Suprapubic skin (tissue), 4 donors: ENCODE data around the gene HIVEP3. TPM values are rescaled to one million over a fixed set of nuclear protein-coding genes. Genes with fewer than 3 reads are reported as not detected.

ENCODE experiments used
- DNase-seq, 2 donors: peaks; one replicate each; pipeline ENCODE4 v3.0.0-alpha.2; 2019; ENCODE audit warnings: low spot score in 2 of 2
- H3K27ac ChIP-seq: fragments of 200-600 bp; sonication (generic); one replicate; pipeline ENCODE4 v1.5.1; 2019
- H3K27me3 ChIP-seq: fragments of 200-600 bp; sonication (generic); one replicate; pipeline ENCODE4 v1.5.1; 2019
- H3K36me3 ChIP-seq: fragments of 200-600 bp; sonication (generic); one replicate; pipeline ENCODE4 v1.5.1; 2019
- H3K4me1 ChIP-seq: fragments of 200-600 bp; sonication (generic); one replicate; pipeline ENCODE4 v1.5.1; 2019
- H3K4me3 ChIP-seq: fragments of 200-600 bp; sonication (generic); one replicate; pipeline ENCODE4 v1.5.1; 2019; ENCODE audit warnings: mild to moderate bottlenecking
- H3K9me3 ChIP-seq: fragments of 200-600 bp; sonication (generic); one replicate; pipeline ENCODE4 v1.5.1; 2019
- EP300 ChIP-seq: sonication (generic); formaldehyde crosslinking; IDR thresholded peaks from one replicate; pipeline ENCODE4 v1.6.1; 2017; ENCODE audit warnings: antibody characterized with exemption
- POLR2A ChIP-seq, 2 donors: fragments of 450-650 bp; IDR thresholded peaks; one replicate each; pipeline ENCODE4 v1.6.1; 2017; ENCODE audit warnings: antibody characterized with exemption in 2 of 2, mild to moderate bottlenecking in 2 of 2, moderate library complexity in 2 of 2
- POLR2AphosphoS5 ChIP-seq, 3 donors: sonication (generic); formaldehyde crosslinking; IDR thresholded peaks; one replicate each; pipeline ENCODE4 v1.6.1; 2017; ENCODE audit warnings: antibody characterized with exemption in 3 of 3
- WGBS: methylation state at CpG from one replicate; pipeline ENCODE4 v1.1.5; 2018; 5-methylcytosine and 5-hydroxymethylcytosine counted together
- total RNA-seq, 4 donors: library from RNA; depleted of rRNA; stranded (reverse); fragments of >200 nt; gene quantifications; one replicate each; pipeline ENCODE4 v1.1.0, GENCODE V29; 2016
- TF ChIP-seq, protein P1 (sequence below), 2 donors: fragments of 200-600 bp in 1 of 2; fragments of 450-650 bp in 1 of 2; sonication (generic) in 1 of 2; IDR thresholded peaks; one replicate each; pipeline ENCODE4 v1.5.1; 2016 to 2019; ENCODE audit warnings: antibody characterized with exemption in 2 of 2, mild to moderate bottlenecking in 1 of 2, moderate library complexity in 1 of 2

Gene HIVEP3
- total RNA-seq, 4 donors from 2014 or later: 11.3 to 23.9 (median 18.3) TPM

DNA sequence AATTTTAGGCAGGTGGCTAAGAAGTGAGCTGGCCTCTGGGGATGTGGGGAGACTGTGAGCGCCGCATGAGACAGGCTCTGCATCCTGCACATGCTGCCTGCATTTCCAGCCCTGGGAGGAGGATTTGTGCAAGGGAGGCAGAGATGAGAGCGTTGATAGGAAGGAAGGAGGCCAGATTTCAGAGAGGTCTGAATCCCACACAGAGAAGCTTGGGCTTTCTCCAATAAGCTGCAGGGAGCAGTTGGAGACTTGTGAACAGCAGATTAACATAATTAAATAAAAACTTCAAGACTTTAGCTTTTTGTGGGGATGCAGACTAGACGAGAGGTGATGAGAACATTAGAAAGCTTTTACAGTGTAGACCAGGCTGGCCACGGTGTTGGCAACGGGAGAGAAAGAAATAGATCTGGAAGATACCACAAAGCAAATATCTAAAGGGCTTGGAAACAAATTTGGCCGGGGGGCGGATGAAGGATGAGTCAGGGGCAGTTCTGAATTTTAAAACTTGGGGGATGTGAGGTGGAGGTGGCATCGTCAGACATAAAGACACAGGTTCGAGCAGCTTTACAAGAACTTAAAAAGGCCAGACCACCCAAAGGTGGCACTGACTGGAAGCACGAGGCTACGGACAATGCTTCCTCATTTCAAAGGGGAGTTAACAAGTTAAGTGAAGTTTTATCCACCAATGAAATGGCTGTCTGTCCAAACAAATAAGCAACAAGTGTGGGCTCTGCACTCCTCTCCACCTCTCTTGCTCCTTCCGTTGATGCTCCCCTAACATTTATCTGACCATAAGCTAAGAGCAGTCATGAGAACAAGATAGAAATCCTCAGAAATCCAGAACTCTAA, 57.0 kb downstream of the HIVEP3 start:
- WGBS: 53% methylated on average over 13 of the region's 13 CpGs
- peaks cover 12% of the 10 kb centered on the region for H3K4me1 ChIP-seq
- H3K4me3 ChIP-seq: no peak overlapping the region
- TF ChIP-seq POLR2AphosphoS5 (IDR thresholded peaks at IDR 0.05): no peak
- TF ChIP-seq, protein P1, sequence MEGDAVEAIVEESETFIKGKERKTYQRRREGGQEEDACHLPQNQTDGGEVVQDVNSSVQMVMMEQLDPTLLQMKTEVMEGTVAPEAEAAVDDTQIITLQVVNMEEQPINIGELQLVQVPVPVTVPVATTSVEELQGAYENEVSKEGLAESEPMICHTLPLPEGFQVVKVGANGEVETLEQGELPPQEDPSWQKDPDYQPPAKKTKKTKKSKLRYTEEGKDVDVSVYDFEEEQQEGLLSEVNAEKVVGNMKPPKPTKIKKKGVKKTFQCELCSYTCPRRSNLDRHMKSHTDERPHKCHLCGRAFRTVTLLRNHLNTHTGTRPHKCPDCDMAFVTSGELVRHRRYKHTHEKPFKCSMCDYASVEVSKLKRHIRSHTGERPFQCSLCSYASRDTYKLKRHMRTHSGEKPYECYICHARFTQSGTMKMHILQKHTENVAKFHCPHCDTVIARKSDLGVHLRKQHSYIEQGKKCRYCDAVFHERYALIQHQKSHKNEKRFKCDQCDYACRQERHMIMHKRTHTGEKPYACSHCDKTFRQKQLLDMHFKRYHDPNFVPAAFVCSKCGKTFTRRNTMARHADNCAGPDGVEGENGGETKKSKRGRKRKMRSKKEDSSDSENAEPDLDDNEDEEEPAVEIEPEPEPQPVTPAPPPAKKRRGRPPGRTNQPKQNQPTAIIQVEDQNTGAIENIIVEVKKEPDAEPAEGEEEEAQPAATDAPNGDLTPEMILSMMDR (IDR thresholded peaks at IDR 0.05): no peak
- TF ChIP-seq EP300: no peak
- no peak for TF ChIP-seq POLR2A (IDR thresholded peaks at IDR 0.05)
- H3K9me3 ChIP-seq: no peaks in the 10 kb centered on the region
- DNase-seq: no peak
- no peaks in the 10 kb centered on the region for H3K27me3 ChIP-seq
- H3K36me3 ChIP-seq: no peaks in the 10 kb centered on the region
- H3K27ac ChIP-seq: no peak overlapping the region

DNA sequence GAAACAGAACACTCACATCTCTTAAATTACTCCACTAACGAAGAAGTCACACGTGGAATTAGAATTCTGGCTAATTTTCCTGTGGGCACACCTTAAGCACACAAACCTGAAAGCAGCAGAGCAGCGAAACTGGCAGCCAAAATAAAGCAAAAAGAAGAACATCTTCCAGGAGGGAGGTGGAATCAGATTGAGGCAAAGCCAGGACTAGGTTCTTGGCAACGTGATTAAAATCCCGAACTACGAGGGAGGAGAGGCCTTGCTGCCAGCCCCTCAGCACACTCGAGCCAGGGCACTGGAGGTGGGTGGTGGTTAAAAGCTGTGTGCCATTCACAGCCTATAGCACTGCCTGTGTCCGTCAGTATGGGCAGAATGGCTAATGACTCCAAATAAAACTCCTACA, 58.0 kb downstream of the HIVEP3 start:
- 57% methylated on average over 8 of the region's 8 CpGs for WGBS
- TF ChIP-seq POLR2AphosphoS5 (IDR thresholded peaks at IDR 0.05) (no peak), POLR2A (IDR thresholded peaks at IDR 0.05) (no peak)
- Histone ChIP-seq H3K9me3 (no peaks in the 10 kb centered on the region), H3K27ac (no peak overlapping the region), H3K4me1 (peaks cover 22% of the 10 kb centered on the region), H3K27me3 (no peaks in the 10 kb centered on the region), H3K36me3 (no peaks in the 10 kb centered on the region), H3K4me3 (no peak overlapping the region)
- no peak for DNase-seq

DNA sequence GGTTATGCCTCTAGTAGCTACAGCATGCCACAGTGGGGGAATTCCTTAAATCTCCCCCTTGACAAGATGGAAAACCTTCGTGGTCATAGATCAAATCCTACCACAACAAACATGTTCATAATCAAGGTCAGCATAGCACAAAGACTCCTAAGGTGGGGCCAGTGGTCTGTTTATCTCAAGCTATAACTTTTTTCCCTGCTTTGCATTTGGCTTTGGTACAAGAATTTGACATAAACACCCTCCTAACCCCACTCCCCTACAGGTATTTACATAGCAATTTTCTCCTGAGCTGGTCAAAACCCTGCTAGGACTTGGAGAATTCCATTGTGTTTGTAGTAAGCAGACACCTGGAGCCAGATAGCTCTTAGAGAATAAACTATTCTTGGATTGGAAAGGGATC, 58.5 kb downstream of the HIVEP3 start:
- peaks cover 22% of the 10 kb centered on the region for H3K4me1 ChIP-seq
- TF ChIP-seq, protein P1 (IDR thresholded peaks at IDR 0.05): no peak
- TF ChIP-seq EP300 (no peak), POLR2AphosphoS5 (IDR thresholded peaks at IDR 0.05) (no peak), POLR2A (IDR thresholded peaks at IDR 0.05) (no peak)
- H3K4me3 ChIP-seq: no peak overlapping the region
- no peaks in the 10 kb centered on the region for H3K27me3 ChIP-seq
- H3K27ac ChIP-seq: no peak overlapping the region
- H3K36me3 ChIP-seq: no peaks in the 10 kb centered on the region
- WGBS: 43% methylated on average over 1 of the region's 1 CpG
- no peak for DNase-seq
- H3K9me3 ChIP-seq: no peaks in the 10 kb centered on the region

DNA sequence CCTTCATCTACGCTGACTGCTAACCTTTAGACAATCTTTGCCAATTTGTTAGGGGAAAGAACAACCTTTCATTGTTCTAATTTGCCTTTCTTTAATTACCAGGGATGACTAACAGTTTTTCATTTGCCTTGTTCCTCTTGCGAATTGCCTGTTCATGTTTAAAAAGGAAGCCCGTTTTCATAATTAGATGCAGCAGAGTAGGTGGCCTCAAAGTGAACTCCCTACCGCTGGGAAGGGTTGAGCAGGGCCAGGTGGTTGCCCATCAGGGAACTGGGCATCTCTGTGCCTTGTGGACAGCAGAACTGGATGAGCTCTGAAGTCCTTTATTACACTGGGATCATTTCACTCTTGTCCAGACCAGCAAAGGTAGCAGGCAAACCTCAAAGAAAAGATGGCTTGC, 59.0 kb downstream of the HIVEP3 start:
- Histone ChIP-seq H3K4me3 (no peak overlapping the region), H3K27me3 (no peaks in the 10 kb centered on the region), H3K9me3 (no peaks in the 10 kb centered on the region), H3K27ac (no peak overlapping the region), H3K4me1 (peaks cover 22% of the 10 kb centered on the region), H3K36me3 (no peaks in the 10 kb centered on the region)
- TF ChIP-seq EP300 (no peak), POLR2A (IDR thresholded peaks at IDR 0.05) (no peak), POLR2AphosphoS5 (IDR thresholded peaks at IDR 0.05) (no peak)
- TF ChIP-seq, protein P1 (IDR thresholded peaks at IDR 0.05): no peak
- DNase-seq: no peak
- WGBS: 45% methylated on average over 4 of the region's 4 CpGs

DNA sequence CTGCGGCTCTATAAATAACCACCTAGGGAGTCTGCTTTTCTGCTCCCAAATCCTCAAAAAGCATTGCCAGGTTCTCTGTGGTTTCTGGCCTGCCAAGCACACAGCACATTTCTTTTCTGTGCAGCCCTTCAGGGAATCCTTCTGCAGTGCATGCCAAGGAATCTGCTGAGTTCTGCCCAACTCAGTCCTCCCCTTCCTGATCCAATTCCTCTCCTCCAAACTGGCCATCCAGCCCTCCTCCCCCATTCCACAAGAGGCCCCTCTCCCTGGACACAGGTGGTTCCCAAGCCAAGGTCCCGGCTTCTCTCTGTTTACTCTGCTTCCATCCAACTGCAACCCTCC, 61.8 kb downstream of the HIVEP3 start:
- DNase-seq: no peak
- WGBS: 39% methylated on average over 2 of the region's 2 CpGs

More for the DNA sequence above, 61.8 kb downstream of the HIVEP3 start:
- Histone ChIP-seq H3K4me3 (no peak overlapping the region), H3K36me3 (no peaks in the 10 kb centered on the region), H3K27ac (no peak overlapping the region), H3K9me3 (no peaks in the 10 kb centered on the region), H3K27me3 (no peaks in the 10 kb centered on the region), H3K4me1 (peaks cover 14% of the 10 kb centered on the region)
- TF ChIP-seq EP300: no peak
- no peak for TF ChIP-seq POLR2AphosphoS5 (IDR thresholded peaks at IDR 0.05)
- TF ChIP-seq POLR2A (IDR thresholded peaks at IDR 0.05): no peak
- TF ChIP-seq, protein P1 (IDR thresholded peaks at IDR 0.05): no peak
